ENCODE measurements around the gene MME.

Gene MME

GRCh38 chr3:155147588-155147987, 67.5 kb downstream of the MME start:
- no peak for TF ChIP-seq POLR2AphosphoS5 (IDR thresholded peaks at IDR 0.05; ENCODE audit: low read depth, low read length)
- TF ChIP-seq FOXP2 (optimal IDR thresholded peaks at IDR 0.05; ENCODE audit: borderline replicate concordance, extremely low read depth, extremely low read length, insufficient read depth) = no peak
- no peak for TF ChIP-seq SIN3A (IDR thresholded peaks at IDR 0.05; ENCODE audit: borderline replicate concordance, insufficient read depth, low read length)
- TF ChIP-seq TAF1 (IDR thresholded peaks at IDR 0.05; ENCODE audit: borderline replicate concordance, insufficient read depth, low read length) = no peak
- TF ChIP-seq, protein P1, sequence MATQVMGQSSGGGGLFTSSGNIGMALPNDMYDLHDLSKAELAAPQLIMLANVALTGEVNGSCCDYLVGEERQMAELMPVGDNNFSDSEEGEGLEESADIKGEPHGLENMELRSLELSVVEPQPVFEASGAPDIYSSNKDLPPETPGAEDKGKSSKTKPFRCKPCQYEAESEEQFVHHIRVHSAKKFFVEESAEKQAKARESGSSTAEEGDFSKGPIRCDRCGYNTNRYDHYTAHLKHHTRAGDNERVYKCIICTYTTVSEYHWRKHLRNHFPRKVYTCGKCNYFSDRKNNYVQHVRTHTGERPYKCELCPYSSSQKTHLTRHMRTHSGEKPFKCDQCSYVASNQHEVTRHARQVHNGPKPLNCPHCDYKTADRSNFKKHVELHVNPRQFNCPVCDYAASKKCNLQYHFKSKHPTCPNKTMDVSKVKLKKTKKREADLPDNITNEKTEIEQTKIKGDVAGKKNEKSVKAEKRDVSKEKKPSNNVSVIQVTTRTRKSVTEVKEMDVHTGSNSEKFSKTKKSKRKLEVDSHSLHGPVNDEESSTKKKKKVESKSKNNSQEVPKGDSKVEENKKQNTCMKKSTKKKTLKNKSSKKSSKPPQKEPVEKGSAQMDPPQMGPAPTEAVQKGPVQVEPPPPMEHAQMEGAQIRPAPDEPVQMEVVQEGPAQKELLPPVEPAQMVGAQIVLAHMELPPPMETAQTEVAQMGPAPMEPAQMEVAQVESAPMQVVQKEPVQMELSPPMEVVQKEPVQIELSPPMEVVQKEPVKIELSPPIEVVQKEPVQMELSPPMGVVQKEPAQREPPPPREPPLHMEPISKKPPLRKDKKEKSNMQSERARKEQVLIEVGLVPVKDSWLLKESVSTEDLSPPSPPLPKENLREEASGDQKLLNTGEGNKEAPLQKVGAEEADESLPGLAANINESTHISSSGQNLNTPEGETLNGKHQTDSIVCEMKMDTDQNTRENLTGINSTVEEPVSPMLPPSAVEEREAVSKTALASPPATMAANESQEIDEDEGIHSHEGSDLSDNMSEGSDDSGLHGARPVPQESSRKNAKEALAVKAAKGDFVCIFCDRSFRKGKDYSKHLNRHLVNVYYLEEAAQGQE (IDR thresholded peaks at IDR 0.05; ENCODE audit: insufficient read depth in 1 of 2, low read depth in 2 of 2, low read length in 2 of 2) = no peak

DNA sequence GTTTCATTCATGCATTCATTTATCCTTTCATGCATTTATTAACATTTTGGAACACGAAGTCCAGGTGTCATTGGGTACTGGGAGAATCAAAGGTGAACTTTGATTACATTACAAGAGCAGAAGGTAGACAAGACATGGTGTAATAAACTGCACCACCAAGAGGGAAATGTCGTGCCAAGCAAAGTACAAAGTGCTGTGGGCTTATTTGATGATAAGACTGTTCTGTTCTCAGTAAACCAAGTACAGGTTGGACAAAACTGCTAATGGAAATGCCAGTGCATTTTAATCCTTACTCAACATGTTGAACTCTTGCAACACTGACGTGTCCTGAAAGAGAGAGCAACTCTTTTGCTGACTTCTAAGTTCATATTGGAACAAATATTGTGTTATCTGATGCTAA, 69.4 kb downstream of the MME start:
- TF ChIP-seq FOXP2 (optimal IDR thresholded peaks at IDR 0.05; ENCODE audit: borderline replicate concordance, extremely low read depth, extremely low read length, insufficient read depth) = no peak
- no peak for TF ChIP-seq SIN3A (IDR thresholded peaks at IDR 0.05; ENCODE audit: borderline replicate concordance, insufficient read depth, low read length)
- TF ChIP-seq, protein P1 (IDR thresholded peaks at IDR 0.05; ENCODE audit: insufficient read depth in 1 of 2, low read depth in 2 of 2, low read length in 2 of 2) = no peak
- no peak for TF ChIP-seq POLR2AphosphoS5 (IDR thresholded peaks at IDR 0.05; ENCODE audit: low read depth, low read length)

GRCh38 chr3:155153242-155154186, 73.4 kb downstream of the MME start:
- TF ChIP-seq, protein P1 (IDR thresholded peaks at IDR 0.05; ENCODE audit: insufficient read depth in 1 of 2, low read depth in 2 of 2, low read length in 2 of 2) = no peak
- TF ChIP-seq POLR2AphosphoS5 (IDR thresholded peaks at IDR 0.05; ENCODE audit: low read depth, low read length) = no peak
- TF ChIP-seq SIN3A (IDR thresholded peaks at IDR 0.05; ENCODE audit: borderline replicate concordance, insufficient read depth, low read length) = no peak
- TF ChIP-seq TAF1 (IDR thresholded peaks at IDR 0.05; ENCODE audit: borderline replicate concordance, insufficient read depth, low read length) = no peak
- no peak for TF ChIP-seq FOXP2 (optimal IDR thresholded peaks at IDR 0.05; ENCODE audit: borderline replicate concordance, extremely low read depth, extremely low read length, insufficient read depth)

GRCh38 chr3:155154255-155154654, 74.1 kb downstream of the MME start:
- TF ChIP-seq SIN3A (IDR thresholded peaks at IDR 0.05; ENCODE audit: borderline replicate concordance, insufficient read depth, low read length) (no peak), TAF1 (IDR thresholded peaks at IDR 0.05; ENCODE audit: borderline replicate concordance, insufficient read depth, low read length) (no peak), POLR2AphosphoS5 (IDR thresholded peaks at IDR 0.05; ENCODE audit: low read depth, low read length) (no peak), FOXP2 (optimal IDR thresholded peaks at IDR 0.05; ENCODE audit: borderline replicate concordance, extremely low read depth, extremely low read length, insufficient read depth) (no peak)
- TF ChIP-seq, protein P1 (IDR thresholded peaks at IDR 0.05; ENCODE audit: insufficient read depth in 1 of 2, low read depth in 2 of 2, low read length in 2 of 2) = no peak

Data from PFSK-1 (cell line).